Measurements from ENCODE around the gene CATSPERB. TPM values are rescaled to one million over a fixed set of nuclear protein-coding genes. Genes with fewer than 3 reads are reported as not detected.

CATSPERB gene
- total and polyA plus RNA-seq, 2 experiments from 2014 or later = 0.27 to 0.38 TPM

DNA sequence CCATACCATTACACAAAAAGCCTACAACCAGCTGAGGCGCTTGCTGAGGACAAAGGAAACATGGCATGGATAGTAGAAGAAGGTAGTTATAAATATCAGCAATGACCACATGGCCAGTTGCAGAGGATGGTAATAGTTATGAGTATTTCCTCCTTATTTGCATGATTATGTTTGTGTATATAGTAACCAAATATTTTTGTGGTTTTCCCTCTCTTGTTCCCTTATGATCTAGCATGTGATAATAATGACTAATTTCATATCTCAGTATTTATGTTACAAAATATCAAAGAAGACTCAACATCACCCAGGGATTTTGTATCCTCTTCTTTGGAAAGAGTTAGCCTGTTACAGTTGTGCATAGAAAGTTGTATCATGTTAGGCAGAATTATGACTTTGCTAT lies 13.5 kb upstream of the CATSPERB start:
- no peaks in the 10 kb centered on the region for H3F3A ChIP-seq (replicated peaks; ENCODE audit: low read depth)
- no peaks in the 10 kb centered on the region for H4K20me1 ChIP-seq (replicated peaks; ENCODE audit: insufficient read depth)
- H3K9me2 ChIP-seq (ENCODE audit: insufficient read depth) = no peaks in the 10 kb centered on the region
- no peak overlapping the region for H3K4me2 ChIP-seq
- H3K9me3 Mint-ChIP-seq = no peaks in the 10 kb centered on the region
- no peak overlapping the region for H3K4me3 Mint-ChIP-seq
- no peaks in the 10 kb centered on the region for H3K4me1 Mint-ChIP-seq
- no peaks in the 10 kb centered on the region for H3K4me1 ChIP-seq (ENCODE audit: insufficient read depth)
- H3K36me3 Mint-ChIP-seq (ENCODE audit: low read depth) = no peaks in the 10 kb centered on the region
- no peaks in the 10 kb centered on the region for H3K79me2 ChIP-seq (replicated peaks; ENCODE audit: insufficient read depth)
- no peak for TF ChIP-seq ZNF331 (CRISPR knock-in tag; IDR thresholded peaks at IDR 0.05; ENCODE audit: low read depth)
- TF ChIP-seq, protein P1, sequence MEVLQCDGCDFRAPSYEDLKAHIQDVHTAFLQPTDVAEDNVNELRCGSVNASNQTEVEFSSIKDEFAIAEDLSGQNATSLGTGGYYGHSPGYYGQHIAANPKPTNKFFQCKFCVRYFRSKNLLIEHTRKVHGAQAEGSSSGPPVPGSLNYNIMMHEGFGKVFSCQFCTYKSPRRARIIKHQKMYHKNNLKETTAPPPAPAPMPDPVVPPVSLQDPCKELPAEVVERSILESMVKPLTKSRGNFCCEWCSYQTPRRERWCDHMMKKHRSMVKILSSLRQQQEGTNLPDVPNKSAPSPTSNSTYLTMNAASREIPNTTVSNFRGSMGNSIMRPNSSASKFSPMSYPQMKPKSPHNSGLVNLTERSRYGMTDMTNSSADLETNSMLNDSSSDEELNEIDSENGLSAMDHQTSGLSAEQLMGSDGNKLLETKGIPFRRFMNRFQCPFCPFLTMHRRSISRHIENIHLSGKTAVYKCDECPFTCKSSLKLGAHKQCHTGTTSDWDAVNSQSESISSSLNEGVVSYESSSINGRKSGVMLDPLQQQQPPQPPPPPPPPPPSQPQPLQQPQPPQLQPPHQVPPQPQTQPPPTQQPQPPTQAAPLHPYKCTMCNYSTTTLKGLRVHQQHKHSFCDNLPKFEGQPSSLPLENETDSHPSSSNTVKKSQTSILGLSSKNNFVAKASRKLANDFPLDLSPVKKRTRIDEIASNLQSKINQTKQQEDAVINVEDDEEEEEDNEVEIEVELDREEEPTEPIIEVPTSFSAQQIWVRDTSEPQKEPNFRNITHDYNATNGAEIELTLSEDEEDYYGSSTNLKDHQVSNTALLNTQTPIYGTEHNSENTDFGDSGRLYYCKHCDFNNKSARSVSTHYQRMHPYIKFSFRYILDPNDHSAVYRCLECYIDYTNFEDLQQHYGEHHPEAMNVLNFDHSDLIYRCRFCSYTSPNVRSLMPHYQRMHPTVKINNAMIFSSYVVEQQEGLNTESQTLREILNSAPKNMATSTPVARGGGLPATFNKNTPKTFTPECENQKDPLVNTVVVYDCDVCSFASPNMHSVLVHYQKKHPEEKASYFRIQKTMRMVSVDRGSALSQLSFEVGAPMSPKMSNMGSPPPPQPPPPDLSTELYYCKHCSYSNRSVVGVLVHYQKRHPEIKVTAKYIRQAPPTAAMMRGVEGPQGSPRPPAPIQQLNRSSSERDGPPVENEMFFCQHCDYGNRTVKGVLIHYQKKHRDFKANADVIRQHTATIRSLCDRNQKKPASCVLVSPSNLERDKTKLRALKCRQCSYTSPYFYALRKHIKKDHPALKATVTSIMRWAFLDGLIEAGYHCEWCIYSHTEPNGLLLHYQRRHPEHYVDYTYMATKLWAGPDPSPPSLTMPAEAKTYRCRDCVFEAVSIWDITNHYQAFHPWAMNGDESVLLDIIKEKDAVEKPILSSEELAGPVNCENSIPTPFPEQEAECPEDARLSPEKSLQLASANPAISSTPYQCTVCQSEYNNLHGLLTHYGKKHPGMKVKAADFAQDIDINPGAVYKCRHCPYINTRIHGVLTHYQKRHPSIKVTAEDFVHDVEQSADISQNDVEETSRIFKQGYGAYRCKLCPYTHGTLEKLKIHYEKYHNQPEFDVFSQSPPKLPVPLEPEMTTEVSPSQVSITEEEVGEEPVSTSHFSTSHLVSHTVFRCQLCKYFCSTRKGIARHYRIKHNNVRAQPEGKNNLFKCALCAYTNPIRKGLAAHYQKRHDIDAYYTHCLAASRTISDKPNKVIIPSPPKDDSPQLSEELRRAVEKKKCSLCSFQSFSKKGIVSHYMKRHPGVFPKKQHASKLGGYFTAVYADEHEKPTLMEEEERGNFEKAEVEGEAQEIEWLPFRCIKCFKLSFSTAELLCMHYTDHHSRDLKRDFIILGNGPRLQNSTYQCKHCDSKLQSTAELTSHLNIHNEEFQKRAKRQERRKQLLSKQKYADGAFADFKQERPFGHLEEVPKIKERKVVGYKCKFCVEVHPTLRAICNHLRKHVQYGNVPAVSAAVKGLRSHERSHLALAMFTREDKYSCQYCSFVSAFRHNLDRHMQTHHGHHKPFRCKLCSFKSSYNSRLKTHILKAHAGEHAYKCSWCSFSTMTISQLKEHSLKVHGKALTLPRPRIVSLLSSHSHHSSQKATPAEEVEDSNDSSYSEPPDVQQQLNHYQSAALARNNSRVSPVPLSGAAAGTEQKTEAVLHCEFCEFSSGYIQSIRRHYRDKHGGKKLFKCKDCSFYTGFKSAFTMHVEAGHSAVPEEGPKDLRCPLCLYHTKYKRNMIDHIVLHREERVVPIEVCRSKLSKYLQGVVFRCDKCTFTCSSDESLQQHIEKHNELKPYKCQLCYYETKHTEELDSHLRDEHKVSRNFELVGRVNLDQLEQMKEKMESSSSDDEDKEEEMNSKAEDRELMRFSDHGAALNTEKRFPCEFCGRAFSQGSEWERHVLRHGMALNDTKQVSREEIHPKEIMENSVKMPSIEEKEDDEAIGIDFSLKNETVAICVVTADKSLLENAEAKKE (CRISPR knock-in tag; IDR thresholded peaks at IDR 0.05) = no peak
- TF ChIP-seq EZH2 (IDR thresholded peaks at IDR 0.05; ENCODE audit: low read depth, unreplicated experiment) = no peak
- no peak for TF ChIP-seq CREB1 (CRISPR knock-in tag; IDR thresholded peaks at IDR 0.05; ENCODE audit: low read depth)
- TF ChIP-seq EZH2phosphoT487 (IDR thresholded peaks at IDR 0.05; ENCODE audit: unreplicated experiment) = no peak
- TF ChIP-seq, protein P2, sequence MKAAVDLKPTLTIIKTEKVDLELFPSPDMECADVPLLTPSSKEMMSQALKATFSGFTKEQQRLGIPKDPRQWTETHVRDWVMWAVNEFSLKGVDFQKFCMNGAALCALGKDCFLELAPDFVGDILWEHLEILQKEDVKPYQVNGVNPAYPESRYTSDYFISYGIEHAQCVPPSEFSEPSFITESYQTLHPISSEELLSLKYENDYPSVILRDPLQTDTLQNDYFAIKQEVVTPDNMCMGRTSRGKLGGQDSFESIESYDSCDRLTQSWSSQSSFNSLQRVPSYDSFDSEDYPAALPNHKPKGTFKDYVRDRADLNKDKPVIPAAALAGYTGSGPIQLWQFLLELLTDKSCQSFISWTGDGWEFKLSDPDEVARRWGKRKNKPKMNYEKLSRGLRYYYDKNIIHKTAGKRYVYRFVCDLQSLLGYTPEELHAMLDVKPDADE (IDR thresholded peaks at IDR 0.05) = no peak
- no peak for TF ChIP-seq NANOG (IDR thresholded peaks at IDR 0.05; ENCODE audit: borderline replicate concordance)
- TF ChIP-seq, protein P3, sequence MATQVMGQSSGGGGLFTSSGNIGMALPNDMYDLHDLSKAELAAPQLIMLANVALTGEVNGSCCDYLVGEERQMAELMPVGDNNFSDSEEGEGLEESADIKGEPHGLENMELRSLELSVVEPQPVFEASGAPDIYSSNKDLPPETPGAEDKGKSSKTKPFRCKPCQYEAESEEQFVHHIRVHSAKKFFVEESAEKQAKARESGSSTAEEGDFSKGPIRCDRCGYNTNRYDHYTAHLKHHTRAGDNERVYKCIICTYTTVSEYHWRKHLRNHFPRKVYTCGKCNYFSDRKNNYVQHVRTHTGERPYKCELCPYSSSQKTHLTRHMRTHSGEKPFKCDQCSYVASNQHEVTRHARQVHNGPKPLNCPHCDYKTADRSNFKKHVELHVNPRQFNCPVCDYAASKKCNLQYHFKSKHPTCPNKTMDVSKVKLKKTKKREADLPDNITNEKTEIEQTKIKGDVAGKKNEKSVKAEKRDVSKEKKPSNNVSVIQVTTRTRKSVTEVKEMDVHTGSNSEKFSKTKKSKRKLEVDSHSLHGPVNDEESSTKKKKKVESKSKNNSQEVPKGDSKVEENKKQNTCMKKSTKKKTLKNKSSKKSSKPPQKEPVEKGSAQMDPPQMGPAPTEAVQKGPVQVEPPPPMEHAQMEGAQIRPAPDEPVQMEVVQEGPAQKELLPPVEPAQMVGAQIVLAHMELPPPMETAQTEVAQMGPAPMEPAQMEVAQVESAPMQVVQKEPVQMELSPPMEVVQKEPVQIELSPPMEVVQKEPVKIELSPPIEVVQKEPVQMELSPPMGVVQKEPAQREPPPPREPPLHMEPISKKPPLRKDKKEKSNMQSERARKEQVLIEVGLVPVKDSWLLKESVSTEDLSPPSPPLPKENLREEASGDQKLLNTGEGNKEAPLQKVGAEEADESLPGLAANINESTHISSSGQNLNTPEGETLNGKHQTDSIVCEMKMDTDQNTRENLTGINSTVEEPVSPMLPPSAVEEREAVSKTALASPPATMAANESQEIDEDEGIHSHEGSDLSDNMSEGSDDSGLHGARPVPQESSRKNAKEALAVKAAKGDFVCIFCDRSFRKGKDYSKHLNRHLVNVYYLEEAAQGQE (IDR thresholded peaks at IDR 0.05; ENCODE audit: unreplicated experiment) = no peak
- no peak for TF ChIP-seq ZNF114 (CRISPR knock-in tag; IDR thresholded peaks at IDR 0.05)
- TF ChIP-seq STAT1 (IDR thresholded peaks at IDR 0.05; ENCODE audit: unreplicated experiment) = no peak
- TF ChIP-seq POLR2AphosphoS5 (IDR thresholded peaks at IDR 0.05; ENCODE audit: low read depth) = no peak
- TF ChIP-seq, protein P4, sequence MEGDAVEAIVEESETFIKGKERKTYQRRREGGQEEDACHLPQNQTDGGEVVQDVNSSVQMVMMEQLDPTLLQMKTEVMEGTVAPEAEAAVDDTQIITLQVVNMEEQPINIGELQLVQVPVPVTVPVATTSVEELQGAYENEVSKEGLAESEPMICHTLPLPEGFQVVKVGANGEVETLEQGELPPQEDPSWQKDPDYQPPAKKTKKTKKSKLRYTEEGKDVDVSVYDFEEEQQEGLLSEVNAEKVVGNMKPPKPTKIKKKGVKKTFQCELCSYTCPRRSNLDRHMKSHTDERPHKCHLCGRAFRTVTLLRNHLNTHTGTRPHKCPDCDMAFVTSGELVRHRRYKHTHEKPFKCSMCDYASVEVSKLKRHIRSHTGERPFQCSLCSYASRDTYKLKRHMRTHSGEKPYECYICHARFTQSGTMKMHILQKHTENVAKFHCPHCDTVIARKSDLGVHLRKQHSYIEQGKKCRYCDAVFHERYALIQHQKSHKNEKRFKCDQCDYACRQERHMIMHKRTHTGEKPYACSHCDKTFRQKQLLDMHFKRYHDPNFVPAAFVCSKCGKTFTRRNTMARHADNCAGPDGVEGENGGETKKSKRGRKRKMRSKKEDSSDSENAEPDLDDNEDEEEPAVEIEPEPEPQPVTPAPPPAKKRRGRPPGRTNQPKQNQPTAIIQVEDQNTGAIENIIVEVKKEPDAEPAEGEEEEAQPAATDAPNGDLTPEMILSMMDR (conservative IDR thresholded peaks at IDR 0.05; ENCODE audit: low read depth in 2 of 2) = no peak
- no peak for TF ChIP-seq JUNB (IDR thresholded peaks at IDR 0.05; ENCODE audit: unreplicated experiment)
- no peak overlapping the region for H2AFZ ChIP-seq
- no peaks in the 10 kb centered on the region for H3K36me3 ChIP-seq (ENCODE audit: insufficient read depth)
- no peak overlapping the region for H3K27ac Mint-ChIP-seq
- H3K27ac ChIP-seq (ENCODE audit: low read depth) = no peak overlapping the region
- no peaks in the 10 kb centered on the region for H3K27me3 Mint-ChIP-seq (ENCODE audit: insufficient read depth, low read depth, poor library complexity)
- no peak overlapping the region for H3K4me3 ChIP-seq
- no peak for ATAC-seq
- no peaks in the 10 kb centered on the region for H3K27me3 ChIP-seq (ENCODE audit: insufficient read depth)
- no peak for DNase-seq (ENCODE audit: low spot score)

Measured in GM23338 (cell line).